Measurements from ENCODE around the gene AGTR1. TPM values are rescaled to one million over a fixed set of nuclear protein-coding genes. Genes with fewer than 3 reads are reported as not detected.

AGTR1 gene
- total and polyA plus RNA-seq, 10 donors, result 0.43 to 24.7 (median 4.6) TPM

Small RNA genes lying within 50 kb of the gene (small RNA-seq; reads per million reads assigned to genes)
- 0 reads per million in 4 donors for gene RPL38P1

Other genes starting within 250 kb of the AGTR1 start
- gene CPB1, start 129.9 kb downstream of the AGTR1 start, total RNA-seq, result 10 to 100 TPM; 11.1 to 58.4 (median 30.7) TPM
- 1 to 10 TPM in 2 of 3 donors, under 1 TPM in 1; 0.43 to 7.8 (median 3.1) TPM for gene CPB1, start 129.9 kb downstream of the AGTR1 start, polyA plus RNA-seq
- gene CPA3, start 167.4 kb downstream of the AGTR1 start, total RNA-seq, result 1 to 10 TPM in 2 of 7 donors, under 1 TPM in 3, not detected in 2; 0.25 to 5.6 (median 0.77) TPM
- under 1 TPM in 2 of 3 donors, not detected in 1; 0.06 TPM for gene CPA3, start 167.4 kb downstream of the AGTR1 start, polyA plus RNA-seq